ENCODE measurements around the gene SLC5A6.
A peak's percentile ranks its signal among the peaks of the same experiment; 100 is the strongest.

Gene SLC5A6
- total RNA-seq: 127 to 240 reads per million in 2 donors

GRCh38 chr2:27211943-27212625 lies at the start of gene SLC5A6, which contains the start of gene ATRAID:
TSS of gene SLC5A6 (minus strand) at chr2:27212268. CDS start at chr2:27207650, 4,618 bp downstream.
TSS of gene ATRAID (plus strand) at chr2:27212041. CDS start at chr2:27212369, 328 bp downstream.
- DNase-seq: peak; percentile 79 to 94 (median 83)

DNA sequence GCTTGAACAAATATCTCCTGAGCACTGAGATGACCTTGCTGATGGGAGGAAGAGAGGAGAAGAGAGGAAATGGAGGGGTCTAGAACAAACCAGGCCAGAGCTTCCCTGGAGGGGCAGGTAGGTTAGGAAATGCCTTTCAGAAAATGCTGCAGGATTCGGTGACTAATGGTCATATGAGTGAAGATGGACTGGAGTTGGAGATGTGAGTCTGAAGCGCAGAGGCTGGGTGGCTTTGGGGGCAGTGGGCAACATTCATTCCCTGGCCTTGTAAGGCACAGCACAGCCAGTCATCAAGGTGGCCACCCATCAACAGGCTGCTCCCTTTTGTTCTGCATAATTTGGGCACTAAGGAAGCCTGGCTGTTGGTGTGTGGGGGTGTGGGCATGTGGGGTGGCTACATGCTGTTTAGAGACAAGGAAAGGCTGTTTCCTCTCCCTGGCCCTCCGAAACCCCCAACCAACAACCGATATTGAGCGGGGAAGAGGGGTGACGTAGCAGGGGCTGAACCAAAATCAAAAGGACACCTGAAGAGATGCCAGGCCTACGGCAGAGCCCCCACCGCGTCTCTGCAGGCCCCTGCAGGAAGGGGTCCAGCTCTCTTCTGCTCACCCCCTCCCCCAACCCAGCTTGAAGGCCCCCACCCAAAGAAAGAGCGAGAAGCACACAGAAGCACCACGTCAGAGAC lies 49.3 kb upstream of the SLC5A6 start:
- no peak for DNase-seq

- DNase-seq: no peak
Measured at GRCh38 chr2:27258051-27258450, 46.0 kb upstream of the SLC5A6 start.

GRCh38 chr2:27256855-27257454 lies 44.9 kb upstream of the SLC5A6 start:
- DNase-seq: no peak

GRCh38 chr2:27255660-27256059 lies 43.6 kb upstream of the SLC5A6 start:
- no peak for DNase-seq

- no peak for DNase-seq
Measured at GRCh38 chr2:27255187-27255586, 43.1 kb upstream of the SLC5A6 start.

- no peak for DNase-seq
Measured at GRCh38 chr2:27251766-27252165, 39.7 kb upstream of the SLC5A6 start.

GRCh38 chr2:27250652-27251379 lies 38.7 kb upstream of the SLC5A6 start:
- DNase-seq: no peak

DNA sequence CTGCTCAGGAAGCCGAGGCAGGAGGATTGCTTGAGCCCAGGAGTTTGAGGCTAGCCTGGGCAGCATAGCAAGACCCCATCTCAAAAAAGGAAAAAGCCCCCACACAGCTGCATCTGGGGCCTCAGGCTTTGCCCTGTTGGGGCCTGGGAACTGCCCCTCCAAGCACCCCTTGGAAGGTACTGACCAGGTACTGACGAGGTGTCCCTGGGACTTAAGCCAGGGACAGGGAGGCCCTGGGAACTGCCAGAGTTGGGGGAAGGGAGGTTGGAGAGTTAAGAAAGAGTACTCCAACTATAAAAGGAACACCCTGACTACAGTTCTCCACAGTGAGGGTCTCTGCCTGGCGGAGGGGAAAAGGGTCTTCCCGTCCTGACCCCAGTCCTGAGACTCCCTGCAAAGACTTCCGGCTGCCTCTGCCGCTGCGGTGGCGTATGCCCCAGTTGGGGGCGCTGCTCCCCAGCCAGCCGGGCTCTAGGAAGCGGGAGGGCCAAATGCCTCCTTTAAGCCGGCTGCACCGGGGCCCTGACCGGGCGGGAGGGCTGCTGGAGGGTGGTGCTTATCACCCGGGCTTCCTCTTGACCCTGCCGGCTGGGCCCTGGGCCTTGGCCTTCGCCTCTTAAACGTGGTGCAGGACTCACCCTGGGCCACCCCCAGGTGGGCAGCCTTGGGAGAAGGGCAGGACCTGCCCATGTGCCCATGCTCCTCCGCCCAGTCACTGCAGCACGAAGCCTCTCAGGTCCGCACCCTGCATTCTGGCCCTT lies 38.0 kb upstream of the SLC5A6 start:
- peak in 3 of 5 experiments; percentile 24 to 64 (median 26) for DNase-seq

DNA sequence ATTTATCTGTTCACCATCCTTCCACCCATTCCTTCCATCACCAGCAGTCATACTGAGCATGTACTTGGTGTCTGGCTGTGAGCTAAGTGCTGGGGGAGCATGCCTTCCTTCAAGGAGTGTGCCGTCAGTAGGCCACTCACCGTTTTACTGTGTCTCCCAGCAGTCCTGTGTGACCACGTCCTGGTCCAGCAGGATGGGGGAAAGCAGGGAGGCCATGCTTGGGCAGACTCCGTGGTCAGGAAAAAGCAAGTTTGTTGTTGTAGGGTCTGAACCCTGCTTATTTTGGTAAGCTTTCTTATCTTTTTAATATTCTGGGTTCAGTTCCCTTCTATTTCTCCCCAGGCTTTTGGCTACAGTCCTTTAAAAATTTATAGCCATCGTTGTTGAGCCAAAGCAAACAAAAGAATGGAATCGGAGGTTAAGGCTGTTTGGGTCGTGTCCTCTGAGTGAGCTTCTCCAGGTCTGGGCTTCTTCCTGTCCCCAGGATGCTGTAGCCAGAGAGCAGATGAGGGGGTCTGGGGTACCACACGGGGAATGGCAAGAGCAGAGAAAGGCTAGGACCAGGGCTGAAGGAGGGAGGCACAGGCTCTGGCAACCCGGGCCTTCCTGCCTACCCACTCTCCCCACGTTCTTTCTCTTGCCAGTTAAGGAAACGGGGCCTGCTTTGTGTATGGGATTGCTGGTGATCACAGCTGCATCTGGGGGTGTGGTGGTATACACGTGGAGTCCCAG lies 37.3 kb upstream of the SLC5A6 start:
- no peak for DNase-seq

- DNase-seq: no peak
Measured at GRCh38 chr2:27247893-27248292, 35.8 kb upstream of the SLC5A6 start.

DNA sequence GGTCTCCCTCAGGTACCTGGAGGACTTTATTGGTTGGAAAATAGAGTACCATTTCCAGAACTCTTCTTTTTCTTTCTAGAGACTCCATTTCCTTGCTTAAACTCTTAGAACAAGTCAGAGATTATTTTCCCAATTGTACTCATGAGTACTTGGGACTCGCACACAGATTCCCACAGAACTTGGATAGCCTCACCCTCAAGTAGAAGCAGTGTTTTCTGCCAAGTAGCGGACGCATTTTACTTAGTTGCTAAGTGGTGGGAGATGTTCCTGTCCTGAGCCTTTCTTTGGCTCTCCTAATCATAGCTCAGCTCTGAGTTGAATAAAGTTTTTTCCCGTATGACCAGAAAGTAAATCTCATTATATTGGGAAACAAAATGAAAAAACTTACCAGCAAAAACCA lies 33.6 kb upstream of the SLC5A6 start:
- no peak for DNase-seq

DNA sequence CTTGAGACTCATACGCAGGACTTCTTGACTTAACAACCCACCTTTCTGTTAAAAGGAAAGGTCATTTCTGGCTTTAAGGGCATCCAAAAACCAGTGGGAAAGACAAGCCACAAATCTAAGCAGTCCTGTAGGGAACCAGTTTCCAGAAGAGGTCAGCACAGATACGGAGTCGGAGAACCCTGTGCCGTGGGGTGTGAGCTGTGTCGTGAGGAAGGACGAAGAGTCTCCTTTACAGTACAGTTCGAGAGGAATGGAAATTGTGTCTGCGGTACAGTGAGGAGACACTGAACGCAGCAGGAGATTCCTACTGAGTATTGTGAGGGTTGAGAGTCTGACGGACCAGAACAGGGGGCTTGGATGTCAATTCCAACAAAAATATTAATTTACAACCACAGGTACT lies 33.0 kb upstream of the SLC5A6 start:
- DNase-seq: no peak

DNA sequence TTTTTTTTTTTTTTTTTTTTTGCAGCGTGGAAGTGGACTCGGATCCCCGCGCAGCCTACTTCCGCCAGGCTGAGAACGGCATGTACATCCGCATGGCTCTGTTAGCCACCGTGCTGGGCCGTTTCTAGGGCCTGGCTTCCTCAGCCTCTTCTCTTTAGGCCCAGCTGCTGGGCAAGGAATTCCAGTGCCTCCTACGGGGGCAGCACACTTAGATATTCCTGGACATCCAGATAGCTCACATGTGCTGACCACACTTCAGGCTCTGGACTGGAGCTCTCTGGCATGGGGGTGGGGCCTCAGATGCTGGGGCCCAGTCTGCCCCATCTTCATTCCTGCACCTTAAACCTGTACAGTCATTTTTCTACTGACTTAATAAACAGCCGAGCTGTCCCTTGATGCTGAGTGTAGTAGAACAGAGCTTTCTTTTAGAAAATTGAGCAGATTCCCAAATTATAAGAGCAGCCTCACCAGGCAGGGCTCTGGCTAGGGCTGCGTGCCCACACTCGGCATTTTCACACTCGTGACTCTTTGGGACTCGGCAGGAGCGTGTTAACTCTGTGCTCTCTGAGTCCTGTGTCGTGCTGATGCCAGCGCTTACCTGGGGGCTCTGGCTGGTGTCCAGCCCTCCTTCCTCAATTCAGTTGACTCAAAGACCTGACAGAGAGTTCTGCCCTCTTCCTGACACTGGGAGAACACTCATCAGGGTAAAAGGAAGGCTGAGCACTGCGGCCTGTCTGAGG lies 31.5 kb upstream of the SLC5A6 start:
- no peak for DNase-seq

- DNase-seq: no peak
Measured at GRCh38 chr2:27242614-27242951, 30.5 kb upstream of the SLC5A6 start.

DNA sequence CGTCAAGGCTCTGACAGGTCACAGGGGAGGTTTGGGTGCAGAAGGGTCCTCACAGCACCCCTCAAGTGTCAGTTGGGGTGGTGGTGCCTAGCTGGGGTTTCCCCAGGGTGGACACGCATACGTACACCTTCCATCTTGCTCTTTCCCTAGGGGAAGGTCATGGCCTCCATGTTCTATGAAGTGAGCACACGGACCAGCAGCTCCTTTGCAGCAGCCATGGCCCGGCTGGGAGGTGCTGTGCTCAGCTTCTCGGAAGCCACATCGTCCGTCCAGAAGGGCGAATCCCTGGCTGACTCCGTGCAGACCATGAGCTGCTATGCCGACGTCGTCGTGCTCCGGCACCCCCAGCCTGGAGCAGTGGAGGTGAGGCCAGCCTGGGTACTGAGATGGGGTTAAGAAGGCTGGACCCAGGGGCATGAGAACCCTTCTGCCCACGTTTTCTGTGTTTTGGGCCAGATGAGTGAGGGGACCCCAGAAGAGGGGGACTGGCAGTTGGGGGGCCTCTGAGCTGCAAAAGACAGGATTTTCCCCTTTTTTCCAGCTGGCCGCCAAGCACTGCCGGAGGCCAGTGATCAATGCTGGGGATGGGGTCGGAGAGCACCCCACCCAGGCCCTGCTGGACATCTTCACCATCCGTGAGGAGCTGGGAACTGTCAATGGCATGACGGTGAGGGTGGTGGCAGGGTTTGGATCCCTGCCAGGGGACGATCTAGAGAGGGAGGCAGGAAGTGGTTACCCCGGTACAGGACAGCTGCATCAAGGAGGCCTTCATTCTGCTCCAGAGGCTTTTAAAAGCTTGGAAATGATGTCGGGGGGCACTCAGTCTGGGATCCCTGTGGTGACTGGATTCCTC lies 29.9 kb upstream of the SLC5A6 start:
- DNase-seq: peak in 1 of 5 experiments; percentile 62

GRCh38 chr2:27240406-27240805 lies 28.3 kb upstream of the SLC5A6 start:
- no peak for DNase-seq

- no peak for DNase-seq
Measured at GRCh38 chr2:27238976-27239375, 26.9 kb upstream of the SLC5A6 start.

- no peak for DNase-seq
Measured at GRCh38 chr2:27237341-27237945, 25.4 kb upstream of the SLC5A6 start.

- DNase-seq: no peak
Measured at GRCh38 chr2:27236626-27237025, 24.6 kb upstream of the SLC5A6 start.
